Measurements from ENCODE around the gene TMEM42. TPM values are rescaled to one million over a fixed set of nuclear protein-coding genes. Genes with fewer than 3 reads are reported as not detected.

TMEM42 gene
- total RNA-seq, 1 donor from 2014 or later = 10.5 TPM

- intact Hi-C loops (cut with DNase I) = loop anchor here (10.0 kb wide), 1 partner anchor 243 kb away; the partner anchor contains the start of gene ZNF197
- DNase-seq (ENCODE audit: low spot score) = no peak
Observed at GRCh38 chr3:44867421-44868111, 5.9 kb downstream of the TMEM42 start.

GRCh38 chr3:44870375-44871061, 8.8 kb downstream of the TMEM42 start:
- no peak for DNase-seq (ENCODE audit: low spot score)
- intact Hi-C loops (cut with DNase I) = no loop called here

GRCh38 chr3:44874308-44874707, 12.6 kb downstream of the TMEM42 start, which contains the start of gene TGM4:
TGM4 (plus strand) TSS chr3:44874608; CDS start chr3:44874679, 71 bp downstream.
- intact Hi-C loops (cut with DNase I) = no loop called here
- no peak for DNase-seq (ENCODE audit: low spot score)

GRCh38 chr3:44875596-44875995, 13.9 kb downstream of the TMEM42 start:
- intact Hi-C loops (cut with DNase I) = no loop called here

GRCh38 chr3:44877333-44877732, 15.6 kb downstream of the TMEM42 start:
- no peak for DNase-seq (ENCODE audit: low spot score)
- intact Hi-C loops (cut with DNase I) = no loop called here

More at GRCh38 chr3:44875596-44875995, 13.9 kb downstream of the TMEM42 start:
- DNase-seq (ENCODE audit: low spot score) = no peak

GRCh38 chr3:44880284-44880683, 18.6 kb downstream of the TMEM42 start:
- intact Hi-C loops (cut with DNase I) = no loop called here
- DNase-seq (ENCODE audit: low spot score) = no peak

- no peak for DNase-seq (ENCODE audit: low spot score)
- intact Hi-C loops (cut with DNase I) = no loop called here
Observed at GRCh38 chr3:44883213-44883955, 21.7 kb downstream of the TMEM42 start.

GRCh38 chr3:44883999-44884431, 22.3 kb downstream of the TMEM42 start:
- no peak for DNase-seq (ENCODE audit: low spot score)
- intact Hi-C loops (cut with DNase I) = no loop called here

GRCh38 chr3:44885618-44886017, 23.9 kb downstream of the TMEM42 start:
- intact Hi-C loops (cut with DNase I) = no loop called here
- DNase-seq (ENCODE audit: low spot score) = no peak

GRCh38 chr3:44886561-44886960, 24.8 kb downstream of the TMEM42 start:
- intact Hi-C loops (cut with DNase I) = no loop called here
- DNase-seq (ENCODE audit: low spot score) = no peak

GRCh38 chr3:44887101-44887500, 25.4 kb downstream of the TMEM42 start:
- intact Hi-C loops (cut with DNase I) = no loop called here
- no peak for DNase-seq (ENCODE audit: low spot score)

- DNase-seq (ENCODE audit: low spot score) = no peak
Observed at GRCh38 chr3:44890258-44890657, 28.5 kb downstream of the TMEM42 start.

GRCh38 chr3:44890852-44891251, 29.1 kb downstream of the TMEM42 start:
- no peak for DNase-seq (ENCODE audit: low spot score)
- intact Hi-C loops (cut with DNase I) = no loop called here

More at GRCh38 chr3:44890258-44890657, 28.5 kb downstream of the TMEM42 start:
- intact Hi-C loops (cut with DNase I) = no loop called here

GRCh38 chr3:44892689-44893088, 31.0 kb downstream of the TMEM42 start:
- intact Hi-C loops (cut with DNase I) = no loop called here
- DNase-seq (ENCODE audit: low spot score) = no peak

GRCh38 chr3:44893097-44893496, 31.4 kb downstream of the TMEM42 start:
- DNase-seq (ENCODE audit: low spot score) = peak; percentile 17
- intact Hi-C loops (cut with DNase I) = no loop called here

- peak; percentile 66 for DNase-seq (ENCODE audit: low spot score)
- intact Hi-C loops (cut with DNase I) = no loop called here
Observed at GRCh38 chr3:44894485-44894884, 32.8 kb downstream of the TMEM42 start.

GRCh38 chr3:44896440-44896839, 34.7 kb downstream of the TMEM42 start:
- no peak for DNase-seq (ENCODE audit: low spot score)
- intact Hi-C loops (cut with DNase I) = no loop called here

- intact Hi-C loops (cut with DNase I) = no loop called here
- no peak for DNase-seq (ENCODE audit: low spot score)
Observed at GRCh38 chr3:44899683-44900367, 38.1 kb downstream of the TMEM42 start.

GRCh38 chr3:44902628-44903027, 40.9 kb downstream of the TMEM42 start:
- intact Hi-C loops (cut with DNase I) = no loop called here

GRCh38 chr3:44903314-44903713, 41.6 kb downstream of the TMEM42 start:
- DNase-seq (ENCODE audit: low spot score) = no peak
- intact Hi-C loops (cut with DNase I) = no loop called here

More at GRCh38 chr3:44902628-44903027, 40.9 kb downstream of the TMEM42 start:
- DNase-seq (ENCODE audit: low spot score) = no peak

All from cardiac septum (tissue), 1 donor.